ENCODE results near the gene NPHP1.

DNA sequence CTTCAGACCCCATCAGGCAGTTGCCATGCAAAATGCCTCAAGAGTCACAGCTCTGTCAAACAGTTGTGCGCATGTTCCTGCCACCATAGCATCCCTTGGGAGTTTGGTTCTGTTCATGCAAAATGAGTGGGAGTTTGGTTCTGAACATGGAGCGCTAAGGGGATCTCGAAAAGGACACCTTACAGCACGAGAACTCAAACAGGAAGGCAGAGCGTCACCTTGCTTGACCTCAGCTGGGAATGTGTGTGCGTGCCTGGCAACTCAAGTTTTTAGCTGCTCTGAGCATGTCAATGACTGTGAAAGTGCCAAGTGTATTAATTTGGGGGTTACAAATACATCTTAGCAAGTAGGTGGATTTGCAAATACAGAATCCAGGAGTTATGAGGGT is 105.8 kb downstream of the NPHP1 start:
- TF ChIP-seq FOS (IDR thresholded peaks at IDR 0.05; ENCODE audit: low read depth, low read length) (no peak), POLR2A (IDR thresholded peaks at IDR 0.05; ENCODE audit: low read depth, low read length) (no peak), MXI1 (IDR thresholded peaks at IDR 0.05; ENCODE audit: borderline replicate concordance, low read depth, low read length) (no peak), MAFK (IDR thresholded peaks at IDR 0.05; ENCODE audit: low read depth, low read length) (no peak), SMC3 (IDR thresholded peaks at IDR 0.05; ENCODE audit: low read depth, low read length) (no peak), RFX5 (IDR thresholded peaks at IDR 0.05; ENCODE audit: low read depth, low read length) (no peak)
- TF ChIP-seq, protein P1, sequence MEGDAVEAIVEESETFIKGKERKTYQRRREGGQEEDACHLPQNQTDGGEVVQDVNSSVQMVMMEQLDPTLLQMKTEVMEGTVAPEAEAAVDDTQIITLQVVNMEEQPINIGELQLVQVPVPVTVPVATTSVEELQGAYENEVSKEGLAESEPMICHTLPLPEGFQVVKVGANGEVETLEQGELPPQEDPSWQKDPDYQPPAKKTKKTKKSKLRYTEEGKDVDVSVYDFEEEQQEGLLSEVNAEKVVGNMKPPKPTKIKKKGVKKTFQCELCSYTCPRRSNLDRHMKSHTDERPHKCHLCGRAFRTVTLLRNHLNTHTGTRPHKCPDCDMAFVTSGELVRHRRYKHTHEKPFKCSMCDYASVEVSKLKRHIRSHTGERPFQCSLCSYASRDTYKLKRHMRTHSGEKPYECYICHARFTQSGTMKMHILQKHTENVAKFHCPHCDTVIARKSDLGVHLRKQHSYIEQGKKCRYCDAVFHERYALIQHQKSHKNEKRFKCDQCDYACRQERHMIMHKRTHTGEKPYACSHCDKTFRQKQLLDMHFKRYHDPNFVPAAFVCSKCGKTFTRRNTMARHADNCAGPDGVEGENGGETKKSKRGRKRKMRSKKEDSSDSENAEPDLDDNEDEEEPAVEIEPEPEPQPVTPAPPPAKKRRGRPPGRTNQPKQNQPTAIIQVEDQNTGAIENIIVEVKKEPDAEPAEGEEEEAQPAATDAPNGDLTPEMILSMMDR (conservative IDR thresholded peaks at IDR 0.05; ENCODE audit: low read depth, low read length): no peak
- TF ChIP-seq, protein P2, sequence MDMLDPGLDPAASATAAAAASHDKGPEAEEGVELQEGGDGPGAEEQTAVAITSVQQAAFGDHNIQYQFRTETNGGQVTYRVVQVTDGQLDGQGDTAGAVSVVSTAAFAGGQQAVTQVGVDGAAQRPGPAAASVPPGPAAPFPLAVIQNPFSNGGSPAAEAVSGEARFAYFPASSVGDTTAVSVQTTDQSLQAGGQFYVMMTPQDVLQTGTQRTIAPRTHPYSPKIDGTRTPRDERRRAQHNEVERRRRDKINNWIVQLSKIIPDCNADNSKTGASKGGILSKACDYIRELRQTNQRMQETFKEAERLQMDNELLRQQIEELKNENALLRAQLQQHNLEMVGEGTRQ (IDR thresholded peaks at IDR 0.05; ENCODE audit: low read depth, low read length): no peak
